ENCODE data around the gene COL4A2. TPM values are rescaled to one million over a fixed set of nuclear protein-coding genes. Genes with fewer than 3 reads are reported as not detected.

Gene COL4A2
- polyA plus RNA-seq, 2 of the 4 experiments (the other 2 are of a cell fraction): 46.9 to 119 TPM

- no peak for DNase-seq (ENCODE audit: low read depth in 1 of 2, low spot score in 1 of 2)
- TF ChIP-seq CTCF (IDR thresholded peaks at IDR 0.05) (no peak), FOSB (CRISPR knock-in tag; IDR thresholded peaks at IDR 0.05) (no peak), EHF (CRISPR knock-in tag; IDR thresholded peaks at IDR 0.05) (no peak), ZNF302 (CRISPR knock-in tag; IDR thresholded peaks at IDR 0.05) (no peak), POLR2AphosphoS2 (conservative IDR thresholded peaks at IDR 0.05; ENCODE audit: low read length) (no peak), TFCP2L1 (CRISPR knock-in tag; IDR thresholded peaks at IDR 0.05) (no peak), MYC (IDR thresholded peaks at IDR 0.05; ENCODE audit: borderline replicate concordance, low read length) (no peak), CBX2 (IDR thresholded peaks at IDR 0.05; ENCODE audit: borderline replicate concordance, low read depth) (no peak), JUNB (IDR thresholded peaks at IDR 0.05) (no peak), HOXA7 (CRISPR knock-in tag; IDR thresholded peaks at IDR 0.05) (no peak), MAZ (IDR thresholded peaks at IDR 0.05; ENCODE audit: borderline replicate concordance, low read depth, low read length) (no peak)
- TF ChIP-seq, protein P1, sequence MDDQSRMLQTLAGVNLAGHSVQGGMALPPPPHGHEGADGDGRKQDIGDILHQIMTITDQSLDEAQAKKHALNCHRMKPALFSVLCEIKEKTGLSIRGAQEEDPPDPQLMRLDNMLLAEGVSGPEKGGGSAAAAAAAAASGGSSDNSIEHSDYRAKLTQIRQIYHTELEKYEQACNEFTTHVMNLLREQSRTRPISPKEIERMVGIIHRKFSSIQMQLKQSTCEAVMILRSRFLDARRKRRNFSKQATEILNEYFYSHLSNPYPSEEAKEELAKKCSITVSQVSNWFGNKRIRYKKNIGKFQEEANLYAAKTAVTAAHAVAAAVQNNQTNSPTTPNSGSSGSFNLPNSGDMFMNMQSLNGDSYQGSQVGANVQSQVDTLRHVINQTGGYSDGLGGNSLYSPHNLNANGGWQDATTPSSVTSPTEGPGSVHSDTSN (IDR thresholded peaks at IDR 0.05): no peak
- Histone ChIP-seq H3K4me2 (no peak overlapping the region), H3K9me3 (no peaks in the 10 kb centered on the region), H3K4me3 (no peak overlapping the region), H3K4me1 (peaks cover 16% of the 10 kb centered on the region), H3K27ac (no peak overlapping the region)
- CTCF ChIA-PET: interaction anchor here (0.6 to 1.1 kb wide), 3 partner anchors 13 to 130 kb away, joined by 3 read pairs; no protein-coding TSS in a partner anchor
- no peak for FAIRE-seq
- WGBS (ENCODE audit: missing lambda C conversion rate): 80% methylated on average over 26 of the region's 26 CpGs
- no peak for ATAC-seq
- POLR2A ChIA-PET: no interaction called here
These were observed 117.7 kb downstream of the COL4A2 start for GRCh38 chr13:110424569-110425443.

DNA sequence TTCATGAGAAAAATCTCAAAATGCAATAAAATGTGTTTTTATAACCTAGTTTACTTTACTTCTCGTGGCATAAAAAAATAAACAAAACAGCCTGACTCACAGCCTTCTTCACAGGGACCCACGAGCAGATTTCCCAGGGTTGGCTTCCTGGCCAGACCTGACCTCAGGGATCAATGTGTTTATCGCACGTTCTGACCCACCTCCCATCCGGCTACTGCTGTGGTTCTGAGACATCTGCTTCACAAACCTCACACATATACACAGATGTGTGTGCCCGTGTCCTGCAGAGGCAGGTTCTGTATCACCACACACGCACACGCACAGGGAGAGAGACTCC is 118.3 kb downstream of the COL4A2 start:
- POLR2A ChIA-PET: no interaction called here
- Histone ChIP-seq H3K4me1 (peaks cover 13% of the 10 kb centered on the region), H3K4me3 (no peak overlapping the region), H3K4me2 (no peak overlapping the region), H3K27ac (no peak overlapping the region), H3K9me3 (no peaks in the 10 kb centered on the region)
- TF ChIP-seq MAFK (IDR thresholded peaks at IDR 0.05; ENCODE audit: partially characterized antibody) (no peak), RAD21 (conservative IDR thresholded peaks at IDR 0.05 in 1 of 2, IDR thresholded peaks at IDR 0.05 in 1 of 2) (no peak), GATA3 (IDR thresholded peaks at IDR 0.05; ENCODE audit: borderline replicate concordance) (no peak), CBX2 (IDR thresholded peaks at IDR 0.05; ENCODE audit: borderline replicate concordance, low read depth) (no peak), PHF8 (IDR thresholded peaks at IDR 0.05; ENCODE audit: borderline replicate concordance, low read depth) (no peak), HOXA7 (CRISPR knock-in tag; IDR thresholded peaks at IDR 0.05) (no peak), RFX5 (IDR thresholded peaks at IDR 0.05) (no peak), BCL3 (IDR thresholded peaks at IDR 0.05) (no peak)
- TF ChIP-seq, protein P2, sequence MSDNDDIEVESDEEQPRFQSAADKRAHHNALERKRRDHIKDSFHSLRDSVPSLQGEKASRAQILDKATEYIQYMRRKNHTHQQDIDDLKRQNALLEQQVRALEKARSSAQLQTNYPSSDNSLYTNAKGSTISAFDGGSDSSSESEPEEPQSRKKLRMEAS (IDR thresholded peaks at IDR 0.05): no peak
- TF ChIP-seq, protein P1 (IDR thresholded peaks at IDR 0.05): no peak
- CTCF ChIA-PET: interaction anchor here (0.6 kb wide), 1 partner anchor 131 kb away, joined by 3 read pairs; no protein-coding TSS in a partner anchor
- no peak for DNase-seq (ENCODE audit: low read depth in 1 of 2, low spot score in 1 of 2)
- WGBS (ENCODE audit: missing lambda C conversion rate): 76% methylated on average over 8 of the region's 8 CpGs
- FAIRE-seq: no peak
- no peak for ATAC-seq
